ENCODE measurements around the gene PCDH1. TPM values are rescaled to one million over a fixed set of nuclear protein-coding genes. Genes with fewer than 3 reads are reported as not detected.

The PCDH1 gene
- total and polyA plus RNA-seq, 2 donors (not counting 3 experiments of a cell fraction or from before 2014, with no cell fraction given), result 113 to 136 TPM

DNA sequence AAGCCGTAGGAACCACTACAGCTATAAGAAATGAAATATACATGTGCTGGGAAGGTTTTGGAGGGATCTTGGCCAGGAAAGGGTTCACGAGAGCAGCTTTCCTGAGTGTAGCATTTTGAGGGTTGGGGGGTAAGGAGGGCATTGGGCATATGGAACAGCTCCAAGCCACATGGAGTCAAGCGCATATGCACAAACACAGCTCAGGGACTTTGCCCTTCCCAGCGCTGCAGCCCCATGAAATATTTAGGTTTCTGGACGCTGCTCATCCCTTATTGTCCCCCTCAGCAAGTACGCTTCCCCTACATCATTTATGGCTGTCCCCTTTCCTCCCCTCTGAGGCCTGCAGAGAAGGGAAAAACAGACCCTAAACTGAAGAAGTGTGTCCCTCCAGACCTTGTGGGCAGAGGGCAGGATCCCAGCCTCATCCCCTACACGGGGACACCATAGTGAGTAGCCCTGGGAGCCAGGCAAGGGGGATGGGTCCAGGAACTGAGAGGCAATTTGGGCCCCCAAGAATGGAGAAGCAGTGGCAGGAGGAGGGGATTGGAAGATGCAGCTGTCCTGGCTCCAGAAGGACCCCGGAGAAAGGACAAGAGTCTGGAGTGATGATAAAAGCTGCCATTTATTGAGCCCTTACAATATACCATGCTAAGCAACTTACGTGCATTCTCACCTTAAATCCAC is 33.7 kb downstream of the PCDH1 start:
- H3K9me3 ChIP-seq (replicated peaks; ENCODE audit: control insufficient read depth, insufficient read depth, low read length), result no peaks in the 10 kb centered on the region
- ChIA-PET POLR2A (no interaction called here), CTCF (interaction anchor here (1.5 to 2.0 kb wide), 4 partner anchors 31 to 87 kb away, joined by 3 to 6 read pairs (median 6); partner anchors contain the start of gene PCDH1)
- no peaks in the 10 kb centered on the region for H3K27me3 ChIP-seq (ENCODE audit: control insufficient read depth in 2 of 2, insufficient read depth in 2 of 2, low read length in 2 of 2)
- no peaks in the 10 kb centered on the region for H3K79me2 ChIP-seq (ENCODE audit: control insufficient read depth, insufficient read depth, low read length)
- H3K4me1 ChIP-seq (ENCODE audit: control insufficient read depth, extremely low read depth, insufficient read depth, low read length), result peaks cover 72% of the 10 kb centered on the region
- H4K20me1 ChIP-seq (replicated peaks; ENCODE audit: control insufficient read depth, extremely low read depth, insufficient read depth, low read length), result no peaks in the 10 kb centered on the region
- H3K36me3 ChIP-seq (ENCODE audit: control insufficient read depth in 2 of 2, extremely low read depth in 1 of 2, insufficient read depth in 2 of 2, low read length in 2 of 2), result no peaks in the 10 kb centered on the region
- FAIRE-seq (no peak), DNase-seq (ENCODE audit: low read depth, low spot score) (no peak)
- no peak overlapping the region for H3K27ac ChIP-seq (ENCODE audit: insufficient read depth, low read depth, low read length)
- H3K9me1 ChIP-seq (replicated peaks; ENCODE audit: control insufficient read depth, extremely low read depth, insufficient read depth, low read length), result no peaks in the 10 kb centered on the region
- H2AFZ ChIP-seq (ENCODE audit: low read depth, low read length), result no peak overlapping the region
- no peak overlapping the region for H3K4me2 ChIP-seq (ENCODE audit: insufficient read depth, low read length)
- no TSS peak for BruUV-seq (replicated peaks)
- H3K4me3 ChIP-seq (replicated peaks in 1 of 3; ENCODE audit: insufficient read depth in 1 of 3, low read depth in 1 of 3, low read length in 3 of 3), result no peak overlapping the region
- dilution Hi-C loops (cut with MboI; ENCODE audit: extremely low pct_ligation_motif_present, low sequenced_read_pairs), result no loop called here
- H3K9ac ChIP-seq (replicated peaks; ENCODE audit: extremely low read depth, insufficient read depth, low read length), result no peak overlapping the region
- intact Hi-C loops (cut with micrococcal nuclease), result no loop called here
- TF ChIP-seq MYC (IDR thresholded peaks at IDR 0.05; ENCODE audit: low read depth, low read length), result no peak

DNA sequence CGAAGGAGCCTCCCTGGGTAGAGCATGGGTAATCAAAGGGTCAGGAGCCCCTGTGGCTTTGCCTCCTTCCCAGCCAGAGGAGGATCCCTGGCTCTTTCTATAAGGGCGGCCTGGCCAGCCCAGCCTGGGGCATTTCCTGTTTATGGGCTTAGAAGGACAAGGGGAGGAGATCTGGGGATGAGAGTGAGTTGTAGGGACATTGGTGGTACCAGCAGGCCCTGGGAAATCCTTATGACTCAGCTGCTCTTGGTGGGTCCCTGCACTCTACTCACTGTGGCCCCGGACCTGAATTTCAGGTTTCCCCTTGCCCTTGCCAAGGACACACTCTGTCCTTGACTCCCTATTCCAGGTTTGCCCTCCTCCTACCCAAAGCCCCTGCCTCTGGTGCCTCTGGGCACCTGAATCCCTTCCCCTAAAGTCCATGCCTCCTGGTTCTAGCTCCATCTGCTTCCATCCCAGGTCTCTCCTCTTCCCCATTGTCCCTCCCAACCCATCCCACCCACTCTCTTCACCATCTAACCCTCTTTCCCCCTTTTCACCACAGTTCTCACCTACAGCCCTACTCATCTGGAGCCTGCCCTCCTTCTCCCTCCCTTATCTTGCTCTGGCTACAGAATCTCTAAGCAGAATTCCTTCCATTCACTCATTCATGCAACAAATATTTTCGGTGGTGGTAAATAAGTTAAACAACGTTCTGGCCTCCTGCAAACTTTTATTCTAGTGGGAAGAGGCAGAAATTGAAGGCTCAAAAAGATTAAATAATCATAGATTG is 34.9 kb downstream of the PCDH1 start:
- Histone ChIP-seq H2AFZ (ENCODE audit: low read depth, low read length) (no peak overlapping the region), H3K4me3 (replicated peaks in 1 of 3; ENCODE audit: insufficient read depth in 1 of 3, low read depth in 1 of 3, low read length in 3 of 3) (no peak overlapping the region), H4K20me1 (replicated peaks; ENCODE audit: control insufficient read depth, extremely low read depth, insufficient read depth, low read length) (no peaks in the 10 kb centered on the region), H3K27ac (ENCODE audit: insufficient read depth, low read depth, low read length) (peak overlapping the region; percentile 47), H3K9me3 (replicated peaks; ENCODE audit: control insufficient read depth, insufficient read depth, low read length) (no peaks in the 10 kb centered on the region), H3K36me3 (ENCODE audit: control insufficient read depth in 2 of 2, extremely low read depth in 1 of 2, insufficient read depth in 2 of 2, low read length in 2 of 2) (no peaks in the 10 kb centered on the region), H3K9me1 (replicated peaks; ENCODE audit: control insufficient read depth, extremely low read depth, insufficient read depth, low read length) (no peaks in the 10 kb centered on the region), H3K4me2 (ENCODE audit: insufficient read depth, low read length) (no peak overlapping the region), H3K27me3 (ENCODE audit: control insufficient read depth in 2 of 2, insufficient read depth in 2 of 2, low read length in 2 of 2) (no peaks in the 10 kb centered on the region), H3K9ac (replicated peaks; ENCODE audit: extremely low read depth, insufficient read depth, low read length) (no peak overlapping the region), H3K79me2 (ENCODE audit: control insufficient read depth, insufficient read depth, low read length) (no peaks in the 10 kb centered on the region), H3K4me1 (ENCODE audit: control insufficient read depth, extremely low read depth, insufficient read depth, low read length) (peaks cover 71% of the 10 kb centered on the region)
- ChIA-PET POLR2A (no interaction called here), CTCF (interaction anchor here (1.1 to 2.0 kb wide), 4 partner anchors 30 to 86 kb away, joined by 3 to 6 read pairs (median 5); partner anchors contain the start of gene PCDH1)
- DNase-seq (ENCODE audit: low read depth, low spot score) (peak; percentile 64), FAIRE-seq (peak; percentile 81)
- BruUV-seq (replicated peaks), result no TSS peak
- intact Hi-C loops (cut with micrococcal nuclease), result no loop called here
- no peak for TF ChIP-seq MYC (IDR thresholded peaks at IDR 0.05; ENCODE audit: low read depth, low read length)
- peak; percentile 50 for TF ChIP-seq FOS (IDR thresholded peaks at IDR 0.05; ENCODE audit: borderline replicate concordance, insufficient read depth, low read length)
- peak; percentile 22 for TF ChIP-seq POLR2A (IDR thresholded peaks at IDR 0.05; ENCODE audit: low read depth, low read length)
- dilution Hi-C loops (cut with MboI; ENCODE audit: extremely low pct_ligation_motif_present, low sequenced_read_pairs), result no loop called here
